CD14-positive monocyte (primary cell): Measurements from ENCODE around the gene KRTAP10-2. TPM values are rescaled to one million over a fixed set of nuclear protein-coding genes. Genes with fewer than 3 reads are reported as not detected.

Source experiments
- DNase-seq, 3 donors: peaks; one replicate each; pipeline ENCODE4 v3.0.0-alpha.2; 2011 to 2022
- H2AFZ ChIP-seq: 2 replicates; pipeline ENCODE4 v1.6.0; 2012; ENCODE audit warnings: mild to moderate bottlenecking, low read depth, low read length, inconsistent platforms; ENCODE audit not compliant: insufficient read depth, poor library complexity, severe bottlenecking
- H3K27ac ChIP-seq, 2 donors: 1 replicate in 1 of 2; 2 replicates in 1 of 2; pipeline ENCODE4 v1.5.1; 2012 to 2013; ENCODE audit warnings: low read length in 2 of 2, control low read depth in 1 of 2, inconsistent platforms in 1 of 2, low read depth in 1 of 2, mild to moderate bottlenecking in 1 of 2
- H3K27me3 ChIP-seq, 2 donors: one replicate each; pipeline versions ENCODE4 v1.6.0 to v1.6.1; 2011 to 2013; ENCODE audit warnings: low read length in 2 of 2; ENCODE audit not compliant: control insufficient read depth in 2 of 2, insufficient read depth in 2 of 2
- H3K36me3 ChIP-seq, 2 donors: replicated peaks in 1 of 2; 1 replicate in 1 of 2; 2 replicates in 1 of 2; pipeline versions ENCODE4 v1.5.1 to v1.6.1; 2012 to 2013; ENCODE audit warnings: low read length in 2 of 2, control low read depth in 1 of 2, inconsistent platforms in 1 of 2, mild to moderate bottlenecking in 1 of 2; ENCODE audit not compliant: insufficient read depth in 2 of 2, control insufficient read depth in 1 of 2
- H3K4me1 ChIP-seq, 2 donors: 1 replicate in 1 of 2; 2 replicates in 1 of 2; pipeline versions ENCODE4 v1.5.1 to v1.6.1; 2012 to 2013; ENCODE audit warnings: low read length in 2 of 2, control low read depth in 1 of 2, inconsistent platforms in 1 of 2, mild to moderate bottlenecking in 1 of 2, moderate library complexity in 1 of 2; ENCODE audit not compliant: insufficient read depth in 2 of 2, control insufficient read depth in 1 of 2
- H3K4me2 ChIP-seq: replicated peaks from 2 replicates; pipeline ENCODE3; 2012; ENCODE audit warnings: low read length, moderate library complexity, mild to moderate bottlenecking; ENCODE audit not compliant: poor library complexity, severe bottlenecking; ENCODE audit errors: extremely low read depth
- H3K4me3 ChIP-seq, 3 experiments: fragments of 200-600 bp in 1 of 3; sonication (generic) in 1 of 3; replicated peaks in 1 of 3; 1 replicate in 2 of 3; 2 replicates in 1 of 3; pipeline ENCODE4 v1.5.1; 2011 to 2013; ENCODE audit warnings: low read length in 3 of 3, mild to moderate bottlenecking in 3 of 3, control low read depth in 2 of 3, low read depth in 2 of 3, inconsistent platforms in 1 of 3, moderate library complexity in 1 of 3
- H3K79me2 ChIP-seq: 2 replicates; pipeline ENCODE4 v1.6.0; 2012; ENCODE audit warnings: mild to moderate bottlenecking, control low read depth, inconsistent platforms, low read length, moderate library complexity; ENCODE audit not compliant: insufficient read depth
- H3K9ac ChIP-seq: 2 replicates; pipeline ENCODE4 v1.6.0; 2017; ENCODE audit warnings: low read length, mild to moderate bottlenecking; ENCODE audit not compliant: insufficient read depth, poor library complexity, severe bottlenecking
- H3K9me3 ChIP-seq, 2 donors: replicated peaks in 1 of 2; 1 replicate in 1 of 2; 2 replicates in 1 of 2; pipeline versions ENCODE4 v1.5.1 to v1.6.1; 2012 to 2013; ENCODE audit warnings: low read length in 2 of 2, control low read depth in 1 of 2; ENCODE audit not compliant: control insufficient read depth in 1 of 2, insufficient read depth in 1 of 2
- H4K20me1 ChIP-seq: 2 replicates; pipeline ENCODE4 v1.6.0; 2012; ENCODE audit warnings: mild to moderate bottlenecking, low read length, control low read depth, moderate library complexity; ENCODE audit not compliant: insufficient read depth
- H3K27ac Mint-ChIP-seq, 7 donors: one replicate each; pipeline ENCODE4 v1.8.0; 2020; ENCODE audit warnings: mild to moderate bottlenecking in 7 of 7, mixed read lengths in 7 of 7, moderate library complexity in 6 of 7, inconsistent platforms in 2 of 7
- H3K27me3 Mint-ChIP-seq, 3 donors: one replicate each; pipeline ENCODE4 v1.8.0; 2021 to 2022; ENCODE audit warnings: low read depth in 3 of 3, mild to moderate bottlenecking in 3 of 3, mixed read lengths in 3 of 3, moderate library complexity in 3 of 3, inconsistent platforms in 1 of 3
- H3K36me3 Mint-ChIP-seq, 2 donors: one replicate each; pipeline ENCODE4 v1.8.0; 2020; ENCODE audit warnings: mixed read lengths in 2 of 2, inconsistent platforms in 1 of 2, mild to moderate bottlenecking in 1 of 2
- H3K4me1 Mint-ChIP-seq: one replicate; pipeline ENCODE4 v1.8.0; 2020; ENCODE audit warnings: mild to moderate bottlenecking, mixed read lengths
- H3K4me3 Mint-ChIP-seq, 2 donors: one replicate each; pipeline ENCODE4 v1.8.0; 2020; ENCODE audit warnings: mild to moderate bottlenecking in 2 of 2, mixed read lengths in 2 of 2, moderate library complexity in 1 of 2
- H3K9me3 Mint-ChIP-seq, 7 donors: one replicate each; pipeline ENCODE4 v1.8.0; 2020 to 2022; ENCODE audit warnings: mixed read lengths in 7 of 7, mild to moderate bottlenecking in 6 of 7, moderate library complexity in 6 of 7, inconsistent platforms in 2 of 7
- WGBS: methylation state at CpG from one replicate; pipeline ENCODE4 v1.1.5; 2013; ENCODE audit warnings: missing lambda C conversion rate; ENCODE audit not compliant: insufficient coverage; 5-methylcytosine and 5-hydroxymethylcytosine counted together
- intact Hi-C, 2 donors: fragments of 100-400 bp; cut with micrococcal nuclease; formaldehyde crosslinking; loops; one replicate each; pipeline versions ENCODE4 v1.15.0 to v1.15.1; 2023
- polyA plus RNA-seq, 3 donors: library from polyadenylated mRNA; depleted of rRNA in 1 of 3; unstranded in 2 of 3; stranded (reverse) in 1 of 3; fragments of 300-500 nt in 2 of 3; fragments of >200 nt in 1 of 3; fragmentation: Illumina TruSeq in 2 of 3; gene quantifications; 1 replicate in 2 of 3; 2 replicates in 1 of 3; pipeline ENCODE4 v1.2.3, GENCODE V29; 2012 to 2021
- TF ChIP-seq, protein P1 (sequence below): fragments of 200-600 bp; IDR thresholded peaks from one replicate; pipeline ENCODE4 v1.8.0; 2022; ENCODE audit warnings: antibody characterized with exemption, mild to moderate bottlenecking

KRTAP10-2 gene
- polyA plus RNA-seq, 3 donors: not detected

DNA sequence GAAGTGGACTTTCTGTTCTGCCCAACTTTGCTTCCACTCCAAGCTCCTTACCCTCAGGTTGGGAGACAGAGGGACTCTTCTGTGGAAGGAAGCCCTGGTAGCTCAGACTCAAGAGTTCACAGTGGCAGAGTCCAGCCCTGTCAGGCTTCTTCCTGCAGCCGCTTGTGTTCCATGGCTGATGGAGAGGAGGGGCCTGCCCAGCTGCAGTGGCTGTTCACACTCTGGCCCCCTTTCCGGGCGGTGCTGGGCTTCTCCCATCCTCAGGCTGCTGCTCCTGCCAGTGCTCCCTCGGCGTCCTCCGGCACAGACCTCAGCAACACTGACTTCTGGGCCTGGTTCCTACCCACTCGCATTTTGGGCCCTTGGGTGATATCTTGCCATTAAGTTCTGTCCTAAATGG lies 15.3 kb downstream of the KRTAP10-2 start:
- intact Hi-C loops: no loop called here
- H4K20me1 ChIP-seq: no peaks in the 10 kb centered on the region
- peaks cover 0 to 4% (median 0%) of the 10 kb centered on the region in 7 donors for H3K9me3 Mint-ChIP-seq
- TF ChIP-seq, protein P1, sequence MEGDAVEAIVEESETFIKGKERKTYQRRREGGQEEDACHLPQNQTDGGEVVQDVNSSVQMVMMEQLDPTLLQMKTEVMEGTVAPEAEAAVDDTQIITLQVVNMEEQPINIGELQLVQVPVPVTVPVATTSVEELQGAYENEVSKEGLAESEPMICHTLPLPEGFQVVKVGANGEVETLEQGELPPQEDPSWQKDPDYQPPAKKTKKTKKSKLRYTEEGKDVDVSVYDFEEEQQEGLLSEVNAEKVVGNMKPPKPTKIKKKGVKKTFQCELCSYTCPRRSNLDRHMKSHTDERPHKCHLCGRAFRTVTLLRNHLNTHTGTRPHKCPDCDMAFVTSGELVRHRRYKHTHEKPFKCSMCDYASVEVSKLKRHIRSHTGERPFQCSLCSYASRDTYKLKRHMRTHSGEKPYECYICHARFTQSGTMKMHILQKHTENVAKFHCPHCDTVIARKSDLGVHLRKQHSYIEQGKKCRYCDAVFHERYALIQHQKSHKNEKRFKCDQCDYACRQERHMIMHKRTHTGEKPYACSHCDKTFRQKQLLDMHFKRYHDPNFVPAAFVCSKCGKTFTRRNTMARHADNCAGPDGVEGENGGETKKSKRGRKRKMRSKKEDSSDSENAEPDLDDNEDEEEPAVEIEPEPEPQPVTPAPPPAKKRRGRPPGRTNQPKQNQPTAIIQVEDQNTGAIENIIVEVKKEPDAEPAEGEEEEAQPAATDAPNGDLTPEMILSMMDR: no peak
- H3K4me1 Mint-ChIP-seq: peaks cover 1% of the 10 kb centered on the region
- no peak overlapping the region for H3K4me3 Mint-ChIP-seq
- no peak overlapping the region for H3K9ac ChIP-seq
- DNase-seq: no peak
- 91% methylated on average over 6 of the region's 7 CpGs for WGBS
- H3K36me3 Mint-ChIP-seq: no peaks in the 10 kb centered on the region
- H3K79me2 ChIP-seq: no peaks in the 10 kb centered on the region
- H3K27ac Mint-ChIP-seq: no peak overlapping the region
- no peaks in the 10 kb centered on the region for H3K27me3 ChIP-seq
- H3K9me3 ChIP-seq: no peaks in the 10 kb centered on the region
- no peaks in the 10 kb centered on the region for H3K36me3 ChIP-seq
- H3K27me3 Mint-ChIP-seq: peaks cover 0 to 17% (median 11%) of the 10 kb centered on the region in 3 donors
- H3K4me1 ChIP-seq: no peaks in the 10 kb centered on the region
- H3K4me2 ChIP-seq: no peak overlapping the region
- H3K27ac ChIP-seq: no peak overlapping the region
- no peak overlapping the region for H3K4me3 ChIP-seq
- H2AFZ ChIP-seq: no peak overlapping the region

DNA sequence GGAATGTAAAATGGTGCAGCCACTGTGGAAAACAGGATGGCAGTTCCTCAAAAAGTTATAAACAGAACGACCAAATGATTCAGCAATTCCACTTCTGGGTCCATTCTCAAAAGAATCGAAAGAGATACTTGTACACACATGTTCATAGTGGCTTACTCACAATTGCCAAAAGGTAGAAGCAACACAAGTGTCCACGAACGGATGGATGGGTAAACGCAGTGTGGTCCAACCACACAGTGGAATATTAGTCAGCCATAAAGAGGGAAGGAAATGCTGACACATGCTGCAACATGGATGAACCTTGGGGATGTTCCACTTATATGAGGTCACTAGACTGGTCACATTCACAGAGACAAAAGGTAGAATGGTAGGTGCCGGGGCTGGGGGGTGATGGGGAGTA lies 16.6 kb downstream of the KRTAP10-2 start:
- peaks cover 0 to 4% (median 0%) of the 10 kb centered on the region in 7 donors for H3K9me3 Mint-ChIP-seq
- H3K27me3 ChIP-seq: no peaks in the 10 kb centered on the region
- no peaks in the 10 kb centered on the region for H3K79me2 ChIP-seq
- no peaks in the 10 kb centered on the region for H4K20me1 ChIP-seq
- 96% methylated on average over 5 of the region's 6 CpGs for WGBS
- no peak for DNase-seq
- no peaks in the 10 kb centered on the region for H3K4me1 ChIP-seq
- H3K27ac ChIP-seq: no peak overlapping the region
- intact Hi-C loops: no loop called here
- TF ChIP-seq, protein P1: no peak
- H3K4me2 ChIP-seq: no peak overlapping the region
- no peak overlapping the region for H3K9ac ChIP-seq
- H3K36me3 Mint-ChIP-seq: no peaks in the 10 kb centered on the region
- no peak overlapping the region for H3K4me3 ChIP-seq
- H3K9me3 ChIP-seq: no peaks in the 10 kb centered on the region
- no peaks in the 10 kb centered on the region for H3K4me1 Mint-ChIP-seq
- no peaks in the 10 kb centered on the region for H3K36me3 ChIP-seq
- no peak overlapping the region for H2AFZ ChIP-seq
- H3K27me3 Mint-ChIP-seq: peaks cover 0 to 17% (median 11%) of the 10 kb centered on the region in 3 donors
- no peak overlapping the region for H3K4me3 Mint-ChIP-seq
- H3K27ac Mint-ChIP-seq: peak overlapping the region in 1 of 7 donors; percentile 34
